PFSK-1 (cell line): ENCODE data around the gene MCM7.

Source experiments
- FOXP2 ChIP-seq: optimal IDR thresholded peaks from 2 replicates; pipeline ENCODE3; 2011; ENCODE audit warnings: borderline replicate concordance, control low read depth, inconsistent platforms; ENCODE audit not compliant: insufficient read depth; ENCODE audit errors: extremely low read length, extremely low read depth
- POLR2AphosphoS5 ChIP-seq: IDR thresholded peaks from 2 replicates; pipeline ENCODE4 v1.6.1; 2012; ENCODE audit warnings: low read depth, mild to moderate bottlenecking, control low read depth, low read length, moderate library complexity
- REST ChIP-seq, 2 experiments: IDR thresholded peaks; 2 replicates each; pipeline versions ENCODE4 v1.6.1 to v1.8.0; 2011 to 2012; ENCODE audit warnings: low read depth in 2 of 2, low read length in 2 of 2, control low read depth in 1 of 2, inconsistent platforms in 1 of 2, mild to moderate bottlenecking in 1 of 2, moderate library complexity in 1 of 2; ENCODE audit not compliant: insufficient read depth in 1 of 2
- SIN3A ChIP-seq: IDR thresholded peaks from 2 replicates; pipeline ENCODE4 v1.6.1; 2012; ENCODE audit warnings: mild to moderate bottlenecking, low read length, moderate library complexity, borderline replicate concordance; ENCODE audit not compliant: insufficient read depth
- TAF1 ChIP-seq: IDR thresholded peaks from 2 replicates; pipeline ENCODE4 v1.6.1; 2012; ENCODE audit warnings: low read length, control low read depth, borderline replicate concordance; ENCODE audit not compliant: insufficient read depth

- TF ChIP-seq SIN3A (no peak), POLR2AphosphoS5 (no peak), TAF1 (no peak), FOXP2 (no peak), REST (IDR thresholded peaks at IDR 0.05; ENCODE audit: insufficient read depth in 1 of 2, low read depth in 2 of 2, low read length in 2 of 2) (no peak)
These were observed 6.0 kb upstream of the MCM7 start for GRCh38 chr7:100107125-100107737.
